Measurements from ENCODE around the gene GAD2. TPM values are rescaled to one million over a fixed set of nuclear protein-coding genes. Genes with fewer than 3 reads are reported as not detected.

GAD2 gene
- total RNA-seq, 4 donors from 2014 or later: not detected

DNA sequence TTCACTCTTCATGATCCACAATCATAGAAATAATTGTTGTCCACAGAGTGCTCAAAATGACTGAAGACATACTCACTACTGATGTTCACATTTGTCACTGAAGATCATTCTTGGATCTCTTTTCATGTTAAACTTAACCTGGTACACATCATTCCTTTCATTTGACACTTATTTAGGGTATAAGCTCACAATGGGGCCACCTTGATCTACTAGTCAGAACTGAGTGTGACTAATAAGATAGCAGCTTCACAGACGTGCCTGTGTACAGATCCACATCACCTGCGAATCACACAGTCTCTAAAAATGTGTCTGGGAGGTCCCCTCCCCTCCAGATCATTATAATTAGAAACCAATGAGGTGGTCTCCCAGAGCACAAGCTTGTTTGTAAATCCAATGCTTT lies 21.8 kb downstream of the GAD2 start:
- H3K4me1 ChIP-seq: no peaks in the 10 kb centered on the region
- no peak for TF ChIP-seq POLR2A (IDR thresholded peaks at IDR 0.05)
- TF ChIP-seq, protein P1, sequence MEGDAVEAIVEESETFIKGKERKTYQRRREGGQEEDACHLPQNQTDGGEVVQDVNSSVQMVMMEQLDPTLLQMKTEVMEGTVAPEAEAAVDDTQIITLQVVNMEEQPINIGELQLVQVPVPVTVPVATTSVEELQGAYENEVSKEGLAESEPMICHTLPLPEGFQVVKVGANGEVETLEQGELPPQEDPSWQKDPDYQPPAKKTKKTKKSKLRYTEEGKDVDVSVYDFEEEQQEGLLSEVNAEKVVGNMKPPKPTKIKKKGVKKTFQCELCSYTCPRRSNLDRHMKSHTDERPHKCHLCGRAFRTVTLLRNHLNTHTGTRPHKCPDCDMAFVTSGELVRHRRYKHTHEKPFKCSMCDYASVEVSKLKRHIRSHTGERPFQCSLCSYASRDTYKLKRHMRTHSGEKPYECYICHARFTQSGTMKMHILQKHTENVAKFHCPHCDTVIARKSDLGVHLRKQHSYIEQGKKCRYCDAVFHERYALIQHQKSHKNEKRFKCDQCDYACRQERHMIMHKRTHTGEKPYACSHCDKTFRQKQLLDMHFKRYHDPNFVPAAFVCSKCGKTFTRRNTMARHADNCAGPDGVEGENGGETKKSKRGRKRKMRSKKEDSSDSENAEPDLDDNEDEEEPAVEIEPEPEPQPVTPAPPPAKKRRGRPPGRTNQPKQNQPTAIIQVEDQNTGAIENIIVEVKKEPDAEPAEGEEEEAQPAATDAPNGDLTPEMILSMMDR (IDR thresholded peaks at IDR 0.05): no peak
- no peaks in the 10 kb centered on the region for H3K9me3 ChIP-seq
- H3K27me3 ChIP-seq: no peaks in the 10 kb centered on the region
- DNase-seq: no peak
- no peak overlapping the region for H3K27ac ChIP-seq
- H3K4me3 ChIP-seq: no peak overlapping the region
- H3K36me3 ChIP-seq: no peaks in the 10 kb centered on the region

DNA sequence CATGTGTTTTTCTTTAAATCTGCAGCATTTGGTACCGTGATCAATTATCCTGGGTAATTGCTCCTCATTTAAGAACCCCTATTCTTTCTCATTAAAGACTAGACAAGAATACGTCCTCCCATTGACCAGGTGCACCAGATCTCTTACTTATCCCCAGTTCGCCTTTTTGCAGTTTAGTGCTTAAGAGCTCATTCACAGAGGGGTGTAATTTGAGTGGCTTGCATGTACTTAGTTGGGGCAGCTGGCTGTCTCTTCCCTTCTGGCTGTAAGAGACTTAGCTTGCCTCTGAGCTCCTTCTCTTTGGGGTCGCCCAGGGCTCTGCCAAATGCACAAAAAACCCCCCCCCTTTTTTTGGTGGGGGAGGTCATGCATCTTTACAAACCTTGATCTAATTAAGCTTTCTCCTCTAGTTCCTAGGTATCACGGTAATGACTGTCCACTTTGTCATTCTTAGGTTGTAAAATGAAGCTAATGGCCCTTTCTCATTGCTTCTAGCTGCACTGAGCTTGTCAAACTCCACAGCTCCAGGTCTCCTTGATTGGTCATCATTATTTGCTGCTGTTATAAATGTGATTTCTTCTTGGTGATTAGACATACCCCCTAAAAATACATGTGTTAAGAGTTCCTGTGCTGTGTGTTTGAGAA lies 26.3 kb downstream of the GAD2 start:
- Histone ChIP-seq H3K27me3 (no peaks in the 10 kb centered on the region), H3K4me3 (no peak overlapping the region), H3K4me1 (no peaks in the 10 kb centered on the region), H3K9me3 (no peaks in the 10 kb centered on the region), H3K36me3 (no peaks in the 10 kb centered on the region), H3K27ac (no peak overlapping the region)
- DNase-seq: no peak
- TF ChIP-seq, protein P1 (IDR thresholded peaks at IDR 0.05): no peak

DNA sequence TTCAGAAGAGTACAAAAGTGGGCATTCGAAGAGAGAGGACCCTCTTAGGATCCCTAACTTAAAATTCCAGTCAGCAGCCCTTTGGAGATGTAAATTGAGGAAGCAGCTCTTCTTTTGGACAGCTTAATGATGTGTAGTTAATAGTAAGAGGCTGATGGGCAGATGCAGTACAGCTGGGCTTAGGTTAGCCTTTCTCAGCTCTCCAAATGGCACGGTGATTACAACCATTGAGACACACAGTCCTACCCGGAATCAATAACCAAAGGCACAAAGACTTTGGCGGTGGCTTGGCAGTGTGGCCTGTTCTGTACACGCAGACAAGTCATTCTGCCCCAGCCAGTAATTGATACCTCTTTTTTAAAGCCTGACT lies 26.8 kb downstream of the GAD2 start:
- H3K36me3 ChIP-seq: no peaks in the 10 kb centered on the region
- no peaks in the 10 kb centered on the region for H3K27me3 ChIP-seq
- H3K27ac ChIP-seq: no peak overlapping the region
- H3K4me3 ChIP-seq: no peak overlapping the region
- no peaks in the 10 kb centered on the region for H3K4me1 ChIP-seq
- H3K9me3 ChIP-seq: no peaks in the 10 kb centered on the region
- TF ChIP-seq, protein P1 (IDR thresholded peaks at IDR 0.05): no peak
- TF ChIP-seq POLR2A (IDR thresholded peaks at IDR 0.05): no peak
- DNase-seq: no peak

DNA sequence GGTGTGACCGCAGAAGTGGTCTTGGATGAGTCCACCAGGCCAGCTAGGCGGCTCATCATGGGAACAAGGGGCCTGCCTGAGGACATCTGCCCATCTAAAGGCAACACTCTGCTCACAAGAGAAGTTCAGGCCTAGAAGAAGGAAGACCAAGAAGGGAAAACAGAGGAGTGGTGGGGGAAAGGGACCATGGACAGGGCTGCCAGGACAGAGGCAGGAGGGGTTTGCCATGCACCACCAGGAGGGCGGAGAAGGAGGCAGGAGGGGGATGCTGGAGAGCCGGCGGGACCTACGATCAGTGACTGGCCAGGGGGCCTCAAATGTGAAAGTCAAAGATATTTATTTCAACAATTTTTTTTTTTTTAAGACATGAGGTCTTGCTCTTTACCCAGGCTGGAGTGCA lies 33.1 kb downstream of the GAD2 start:
- Histone ChIP-seq H3K4me3 (no peak overlapping the region), H3K4me1 (no peaks in the 10 kb centered on the region), H3K27me3 (no peaks in the 10 kb centered on the region), H3K36me3 (no peaks in the 10 kb centered on the region), H3K9me3 (no peaks in the 10 kb centered on the region), H3K27ac (no peak overlapping the region)
- TF ChIP-seq, protein P1 (IDR thresholded peaks at IDR 0.05): no peak
- no peak for TF ChIP-seq POLR2A (IDR thresholded peaks at IDR 0.05)
- no peak for DNase-seq

DNA sequence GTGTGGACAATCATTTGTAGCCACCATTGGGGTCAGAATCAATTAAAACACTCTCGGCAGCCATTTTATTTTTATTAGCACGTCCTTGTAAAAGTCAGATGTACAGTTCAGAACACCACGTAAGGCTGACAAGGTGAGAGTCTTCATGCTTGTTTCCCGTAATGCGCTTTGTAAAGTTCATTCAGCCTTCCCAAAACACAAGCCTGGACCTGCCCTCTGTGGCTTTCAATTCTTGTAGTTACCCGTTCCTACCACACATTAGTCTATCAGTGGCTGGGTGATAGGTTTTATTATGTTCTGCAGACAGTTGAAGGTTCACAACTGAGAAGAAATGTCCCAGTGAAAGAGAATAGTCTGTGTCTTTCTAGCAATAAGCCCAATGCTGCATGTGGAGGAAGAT lies 35.4 kb downstream of the GAD2 start:
- H3K4me3 ChIP-seq: no peak overlapping the region
- DNase-seq: no peak
- no peaks in the 10 kb centered on the region for H3K9me3 ChIP-seq
- no peak overlapping the region for H3K27ac ChIP-seq
- H3K36me3 ChIP-seq: no peaks in the 10 kb centered on the region
- no peaks in the 10 kb centered on the region for H3K27me3 ChIP-seq
- no peaks in the 10 kb centered on the region for H3K4me1 ChIP-seq
- no peak for TF ChIP-seq POLR2A (IDR thresholded peaks at IDR 0.05)
- TF ChIP-seq, protein P1 (IDR thresholded peaks at IDR 0.05): no peak

DNA sequence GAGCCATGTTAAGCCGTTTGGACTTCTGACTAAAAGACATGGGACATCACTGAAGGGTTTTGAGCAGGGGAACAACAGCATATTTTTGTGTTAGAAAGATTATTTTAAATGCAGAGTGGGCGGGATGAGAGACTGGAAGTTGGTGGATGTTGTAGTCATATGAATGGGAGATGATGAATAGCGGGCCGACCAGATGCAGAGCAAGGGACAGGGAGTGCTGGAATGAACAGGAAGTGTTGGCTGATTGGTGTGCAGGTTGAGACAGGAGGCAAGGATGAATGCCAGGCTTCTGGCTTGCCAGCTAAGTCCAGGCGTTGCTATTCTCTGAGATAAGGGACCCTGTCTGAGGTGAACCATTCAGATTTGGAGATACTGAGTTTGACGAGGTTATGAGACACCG lies 38.0 kb downstream of the GAD2 start:
- TF ChIP-seq, protein P1 (IDR thresholded peaks at IDR 0.05): no peak
- no peak for TF ChIP-seq POLR2A (IDR thresholded peaks at IDR 0.05)

More for the DNA sequence above, 38.0 kb downstream of the GAD2 start:
- H3K27ac ChIP-seq: no peak overlapping the region
- no peaks in the 10 kb centered on the region for H3K36me3 ChIP-seq
- H3K27me3 ChIP-seq: no peaks in the 10 kb centered on the region
- no peaks in the 10 kb centered on the region for H3K9me3 ChIP-seq
- no peaks in the 10 kb centered on the region for H3K4me1 ChIP-seq
- H3K4me3 ChIP-seq: no peak overlapping the region
- DNase-seq: no peak

All from Peyer's patch (tissue), 4 donors.